GM12878 (cell line): ENCODE measurements around the gene TMED3. TPM values are rescaled to one million over a fixed set of nuclear protein-coding genes. Genes with fewer than 3 reads are reported as not detected.

Experiments used
- ATAC-seq: fragments of 200-7000 bp; cut with Tn5 transposase; 3 replicates; pipeline ENCODE4 v1.9.1; 2020; ENCODE audit warnings: mild to moderate bottlenecking, moderate library complexity
- BruUV-seq: library from RNA; stranded (reverse); fragments of 400-500 nt; replicated peaks from 2 replicates; lab custom pipeline; 2021; lab: Mats Ljungman, UMichigan
- CTCF ChIA-PET: fragments of 300-600 bp; sonication (Branson Sonifier 250); formaldehyde crosslinking; extraction: SDS; loops from one replicate; lab custom pipeline; 2021; ENCODE audit warnings: inconsistent platforms; lab: Yijun Ruan, JAX
- POLR2A ChIA-PET: fragments of 350-600 bp; formaldehyde crosslinking; extraction: SDS; loops from one replicate; lab custom pipeline; 2021; ENCODE audit warnings: inconsistent platforms; lab: Charles Lee
- RAD21 ChIA-PET: fragments of 300-600 bp; sonication (Branson Sonifier 250); formaldehyde crosslinking; loops from one replicate; lab custom pipeline; 2023; ENCODE audit warnings: antibody characterized with exemption; ENCODE audit not compliant: unreplicated experiment; lab: Charles Lee
- SMC1A ChIA-PET: fragments of 300-600 bp; sonication (Branson Sonifier 250); formaldehyde crosslinking; loops from one replicate; lab custom pipeline; 2023; ENCODE audit not compliant: unreplicated experiment, uncharacterized antibody; lab: Charles Lee
- DNase-seq: peaks from one replicate; pipeline ENCODE4 v3.0.0-alpha.2; 2011; ENCODE audit warnings: low read depth, low spot score
- FAIRE-seq: peaks from 3 replicates; lab custom pipeline; 2011; peaks lifted over from hg19 to GRCh38; lab: Jason Lieb, UNC
- H2AFZ ChIP-seq: 2 replicates; pipeline ENCODE4 v1.6.0; 2011; ENCODE audit warnings: low read depth, low read length, control low read depth; ENCODE audit not compliant: control insufficient read depth
- H3K27ac ChIP-seq: 2 replicates; pipeline ENCODE4 v1.5.1; 2011; ENCODE audit warnings: control low read depth; ENCODE audit not compliant: control insufficient read depth, insufficient read depth
- H3K27me3 ChIP-seq, 2 experiments: replicated peaks in 1 of 2; 2 replicates each; pipeline versions ENCODE4 v1.6.0 to v1.6.1; 2011; ENCODE audit warnings: low read length in 1 of 2; ENCODE audit not compliant: control insufficient read depth in 2 of 2, insufficient read depth in 2 of 2
- H3K36me3 ChIP-seq, 2 experiments: 2 replicates each; pipeline ENCODE4 v1.5.1; 2011; ENCODE audit warnings: low read length in 1 of 2; ENCODE audit not compliant: control insufficient read depth in 2 of 2, insufficient read depth in 2 of 2
- H3K4me1 ChIP-seq: 2 replicates; pipeline ENCODE4 v1.6.1; 2011; ENCODE audit warnings: mild to moderate bottlenecking, low read length, moderate library complexity, mixed read lengths; ENCODE audit not compliant: control insufficient read depth, insufficient read depth
- H3K4me2 ChIP-seq: 2 replicates; pipeline ENCODE4 v1.6.0; 2011; ENCODE audit warnings: control low read depth; ENCODE audit not compliant: control insufficient read depth, insufficient read depth
- H3K4me3 ChIP-seq: fragments of 200-600 bp; sonication (generic); 2 replicates; pipeline ENCODE4 v1.5.1; 2016
- H3K79me2 ChIP-seq: 2 replicates; pipeline ENCODE4 v1.6.0; 2011; ENCODE audit warnings: low read length; ENCODE audit not compliant: control insufficient read depth, insufficient read depth
- H3K9ac ChIP-seq: 2 replicates; pipeline ENCODE4 v1.8.0; 2011; ENCODE audit warnings: low read length, control low read depth, mixed read lengths; ENCODE audit not compliant: control insufficient read depth, insufficient read depth
- H3K9me3 ChIP-seq: replicated peaks from 3 replicates; pipeline ENCODE4 v1.5.1; 2011; ENCODE audit warnings: mild to moderate bottlenecking, low read length; ENCODE audit not compliant: control insufficient read depth, insufficient read depth
- H4K20me1 ChIP-seq: 2 replicates; pipeline ENCODE4 v1.6.0; 2011; ENCODE audit not compliant: control insufficient read depth, insufficient read depth
- BCLAF1 ChIP-seq: fragments of 450-650 bp; IDR thresholded peaks from 2 replicates; pipeline ENCODE4 v1.6.1; 2017; ENCODE audit warnings: antibody characterized with exemption, mild to moderate bottlenecking, moderate library complexity
- E2F8 ChIP-seq: fragments of 450-650 bp; IDR thresholded peaks from 2 replicates; pipeline ENCODE4 v1.6.1; 2018; ENCODE audit warnings: mild to moderate bottlenecking, low read depth, moderate library complexity; ENCODE audit not compliant: partially characterized antibody
- EGR1 ChIP-seq, 2 experiments: IDR thresholded peaks; 1 replicate in 1 of 2; 2 replicates in 1 of 2; pipeline ENCODE4 v1.6.1; 2011 to 2012; ENCODE audit warnings: low read depth in 2 of 2, low read length in 2 of 2, borderline replicate concordance in 1 of 2, mild to moderate bottlenecking in 1 of 2, moderate library complexity in 1 of 2
- SP1 ChIP-seq: IDR thresholded peaks from one replicate; pipeline ENCODE4 v1.6.1; 2011; ENCODE audit warnings: low read depth, low read length
- TARDBP ChIP-seq: IDR thresholded peaks from 2 replicates; pipeline ENCODE4 v1.6.1; 2016; ENCODE audit warnings: borderline replicate concordance
- ZNF24 ChIP-seq: fragments of 450-650 bp; IDR thresholded peaks from 2 replicates; pipeline ENCODE4 v1.6.1; 2017; ENCODE audit warnings: antibody characterized with exemption, mild to moderate bottlenecking
- WGBS: methylation state at CpG from one replicate; pipeline ENCODE4 v1.1.6; 2016; ENCODE audit warnings: low lambda C conversion rate; ENCODE audit not compliant: insufficient replicate concordance, insufficient coverage; ENCODE audit errors: missing lambda C conversion rate; 5-methylcytosine and 5-hydroxymethylcytosine counted together
- in situ Hi-C: fragments of 300-500 bp; cut with MboI; formaldehyde crosslinking; loops from 9 replicates; pipeline ENCODE4 v1.14.3; 2018; ENCODE audit warnings: mixed read lengths
- intact Hi-C: fragments of 100-400 bp; cut with micrococcal nuclease; formaldehyde crosslinking; loops from one replicate; pipeline ENCODE4 v1.14.2; 2022; ENCODE audit not compliant: unreplicated experiment
- polyA plus RNA-seq, 11 experiments: library from polyadenylated mRNA; depleted of rRNA in 4 of 11; unstranded in 6 of 11; stranded (reverse) in 5 of 11; fragments of >200 nt; fragmentation: Nextera tagmentation in 4 of 11; fragmentation: Illumina TruSeq in 1 of 11; extraction: Ambion mirVana in 4 of 11; extraction: Trizol in 1 of 11; gene quantifications; 1 replicate in 1 of 11; 2 replicates in 10 of 11; pipeline versions ENCODE4 v1.2.1 to v1.2.3, GENCODE V29; 2011 to 2016; ENCODE audit warnings: inconsistent platforms in 2 of 11, missing spikeins in 2 of 11, low read depth in 1 of 11
- total RNA-seq, 4 experiments: library from RNA; depleted of rRNA in 3 of 4; stranded (reverse); fragments of >200 nt in 3 of 4; fragmentation: Illumina TruSeq in 1 of 4; extraction: Trizol in 1 of 4; gene quantifications; 2 replicates each; pipeline versions ENCODE4 v1.2.1 to v1.2.3, GENCODE V29; 2013 to 2021

Gene TMED3
- total and polyA plus RNA-seq, 10 of the 15 experiments (the other 5 are each of a cell fraction or from before 2014, with no cell fraction given): 7.6 to 95.8 (median 54.9) TPM

- FAIRE-seq: no peak
- peaks cover 0 to 6% of the 10 kb centered on the region in 2 experiments; a peak in 1 of 4 replicates for H3K27me3 ChIP-seq
- POLR2A ChIA-PET: no interaction called here
- SMC1A ChIA-PET: no interaction called here
- H3K9ac ChIP-seq: no peak overlapping the region
- TF ChIP-seq BCLAF1 (no peak), TARDBP (no peak), EGR1 (IDR thresholded peaks at IDR 0.05; ENCODE audit: borderline replicate concordance in 1 of 2, low read depth in 2 of 2, low read length in 2 of 2) (no peak), E2F8 (no peak), ZNF24 (no peak), SP1 (no peak)
- TF ChIP-seq, all 136 proteins: peak for 0
- Histone ChIP-seq H3K27ac (no peak overlapping the region), H3K9me3 (no peaks in the 10 kb centered on the region), H4K20me1 (no peaks in the 10 kb centered on the region), H3K36me3 (no peaks in the 10 kb centered on the region), H3K4me1 (no peaks in the 10 kb centered on the region; the same call in 1 of the 2 replicates), H3K79me2 (no peaks in the 10 kb centered on the region), H3K4me2 (no peak overlapping the region), H3K4me3 (no peak overlapping the region), H2AFZ (no peak overlapping the region)
- DNase-seq (no peak), ATAC-seq (no peak)
- intact Hi-C loops: no loop called here
- CTCF ChIA-PET: interaction anchor here (0.6 kb wide), 1 partner anchor 624 kb away, joined by 3 read pairs; no protein-coding TSS in a partner anchor
- BruUV-seq: no TSS peak
- RAD21 ChIA-PET: no interaction called here
- in situ Hi-C loops: no loop called here
- WGBS: 46% methylated on average over 7 of the region's 7 CpGs
Observed at GRCh38 chr15:79294075-79294474, 16.8 kb upstream of the TMED3 start.
